Epidermal melanocyte (primary cell): ENCODE results near the gene CCDC61.

Source experiments
- DNase-seq: peaks from one replicate; pipeline ENCODE4 v3.0.0; 2011; ENCODE audit warnings: low spot score; ENCODE audit not compliant: insufficient read length

Gene CCDC61, protein sequence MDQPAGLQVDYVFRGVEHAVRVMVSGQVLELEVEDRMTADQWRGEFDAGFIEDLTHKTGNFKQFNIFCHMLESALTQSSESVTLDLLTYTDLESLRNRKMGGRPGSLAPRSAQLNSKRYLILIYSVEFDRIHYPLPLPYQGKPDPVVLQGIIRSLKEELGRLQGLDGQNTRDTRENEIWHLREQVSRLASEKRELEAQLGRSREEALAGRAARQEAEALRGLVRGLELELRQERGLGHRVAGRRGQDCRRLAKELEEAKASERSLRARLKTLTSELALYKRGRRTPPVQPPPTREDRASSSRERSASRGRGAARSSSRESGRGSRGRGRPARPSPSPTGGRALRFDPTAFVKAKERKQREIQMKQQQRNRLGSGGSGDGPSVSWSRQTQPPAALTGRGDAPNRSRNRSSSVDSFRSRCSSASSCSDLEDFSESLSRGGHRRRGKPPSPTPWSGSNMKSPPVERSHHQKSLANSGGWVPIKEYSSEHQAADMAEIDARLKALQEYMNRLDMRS

DNA sequence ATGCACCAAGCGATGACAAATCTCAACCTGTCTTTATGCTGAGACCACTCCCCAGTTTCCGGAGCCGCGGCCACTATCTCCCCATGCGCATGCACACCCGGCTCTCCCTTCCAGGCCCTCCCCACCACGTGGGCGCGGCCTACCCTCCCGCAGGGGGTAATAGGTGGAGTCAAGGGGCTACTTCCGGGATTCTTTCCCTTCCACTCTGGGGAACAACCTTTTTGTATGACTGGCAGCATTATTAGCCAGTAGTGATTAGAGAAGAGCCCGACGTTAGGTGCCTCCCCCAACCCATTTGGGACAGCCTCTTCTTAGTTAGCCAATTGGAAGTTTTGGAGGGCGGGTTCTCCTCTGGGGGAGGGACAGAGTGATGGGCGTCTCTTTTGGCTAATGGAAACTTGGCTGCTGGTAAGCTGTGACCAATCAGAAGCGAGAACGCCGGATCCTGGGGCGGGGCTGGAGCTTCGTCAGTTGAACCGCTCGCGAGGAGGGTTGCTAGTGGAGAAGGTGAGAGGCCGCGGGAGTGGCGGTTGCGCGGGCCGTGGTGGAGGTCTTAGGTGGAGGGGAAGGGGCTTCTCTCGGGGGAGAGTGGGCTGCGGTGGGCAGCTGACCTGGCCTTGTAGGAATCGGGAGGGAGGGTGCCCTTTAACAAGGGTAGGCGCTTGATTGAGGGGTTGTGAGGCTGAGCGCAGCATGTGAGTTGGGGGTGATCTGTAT is at the start of gene CCDC61:
CCDC61 (plus strand) TSS at position 470 of the 717 bp plus-strand sequence. CDS start 7,552 bp downstream, outside the sequence.
- peak; percentile 96 for DNase-seq

DNA sequence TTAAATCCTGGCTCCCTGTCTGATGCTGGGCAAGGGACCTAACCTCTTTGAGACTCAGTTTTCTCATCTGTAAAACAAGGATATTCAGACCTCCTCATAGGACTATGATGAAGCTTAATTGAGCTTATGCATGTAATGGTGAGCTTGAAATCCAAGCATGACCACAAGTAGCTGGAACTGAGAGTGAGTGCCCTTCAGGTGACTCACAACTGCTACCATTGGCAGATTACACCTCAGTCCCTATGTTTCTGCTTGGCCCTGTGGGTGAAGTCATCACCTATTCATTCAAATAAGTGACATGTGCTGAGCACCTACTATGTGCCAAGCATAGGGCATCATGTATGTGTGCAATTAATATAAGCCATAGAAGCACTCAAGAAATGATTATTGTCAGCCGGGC is 47.3 kb upstream of the CCDC61 start:
- no peak for DNase-seq

DNA sequence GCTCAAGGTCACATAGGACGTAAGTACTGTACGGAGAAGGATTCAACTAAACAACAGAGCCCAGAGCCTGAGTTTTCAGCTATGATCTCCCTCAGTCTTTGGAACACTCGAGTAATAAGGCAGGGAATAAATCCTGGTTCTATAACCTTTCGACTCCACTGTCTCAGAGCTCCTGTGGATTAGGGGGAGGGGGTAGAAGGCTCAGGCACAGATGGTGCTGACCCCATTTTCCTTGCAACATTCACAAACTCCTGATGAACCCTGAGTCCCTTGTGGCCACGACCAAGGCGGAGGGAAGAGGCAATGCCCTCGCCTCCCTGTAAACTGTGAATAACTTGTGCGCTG is 43.0 kb upstream of the CCDC61 start:
- no peak for DNase-seq

DNA sequence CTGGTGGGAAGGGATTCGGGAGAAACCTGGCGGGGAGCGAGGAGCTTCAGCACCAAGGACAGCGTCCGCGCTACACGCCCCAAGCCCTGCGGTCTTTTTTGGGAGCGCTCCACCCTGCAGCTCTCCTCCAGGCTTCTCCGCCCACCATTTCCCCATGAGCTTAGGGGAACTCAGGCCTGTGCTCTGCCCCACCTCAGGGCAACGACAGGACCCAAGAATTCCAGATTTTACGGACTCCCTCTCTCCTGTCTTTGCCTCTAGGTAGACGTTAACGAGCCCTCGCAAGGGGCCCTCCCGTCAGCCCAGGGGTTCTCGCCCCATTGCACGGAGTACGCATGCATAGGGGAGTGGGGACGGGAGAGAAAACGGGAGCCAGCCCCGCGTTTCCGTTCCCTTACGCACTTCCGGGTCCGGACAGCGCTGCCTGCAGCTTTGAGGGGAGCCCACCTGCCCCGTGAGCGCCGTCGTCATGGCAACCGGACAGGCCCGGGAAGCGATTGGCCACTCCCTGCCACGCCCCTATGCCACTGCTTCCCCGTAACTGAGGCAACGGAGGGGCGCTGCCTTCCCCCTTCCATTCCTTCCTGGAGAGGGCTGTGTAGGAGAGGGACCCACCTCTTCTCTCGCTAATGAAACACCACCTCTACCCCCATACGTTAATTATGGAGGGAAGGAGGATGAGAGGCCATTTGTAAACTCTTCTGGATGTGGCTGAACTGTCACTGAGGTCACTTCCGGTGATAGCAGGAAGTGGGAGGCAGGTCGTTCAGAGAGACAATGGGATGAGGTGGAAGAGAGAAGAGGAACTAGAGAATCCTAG is 42.4 kb upstream of the CCDC61 start:
- peak; percentile 55 for DNase-seq

DNA sequence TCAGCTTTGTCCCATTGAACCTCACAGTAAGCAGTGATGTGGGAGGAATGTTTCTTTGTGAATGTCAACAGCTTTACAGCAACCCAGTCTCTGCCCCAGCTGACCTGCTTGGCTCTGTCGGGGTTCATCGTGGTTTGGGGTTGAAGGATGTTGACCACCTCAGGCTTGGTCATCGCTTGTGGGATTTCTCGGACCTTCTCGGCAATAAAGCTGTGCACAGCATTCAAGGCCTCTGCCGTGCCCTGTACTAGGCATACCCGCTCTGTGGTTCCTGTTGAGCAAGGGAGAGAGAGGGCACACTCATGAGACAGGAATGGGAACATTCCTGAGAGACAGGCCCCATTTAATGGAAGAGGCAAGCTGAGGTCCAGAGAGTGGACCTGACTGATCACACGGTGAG is 41.6 kb upstream of the CCDC61 start:
- DNase-seq, result no peak

DNA sequence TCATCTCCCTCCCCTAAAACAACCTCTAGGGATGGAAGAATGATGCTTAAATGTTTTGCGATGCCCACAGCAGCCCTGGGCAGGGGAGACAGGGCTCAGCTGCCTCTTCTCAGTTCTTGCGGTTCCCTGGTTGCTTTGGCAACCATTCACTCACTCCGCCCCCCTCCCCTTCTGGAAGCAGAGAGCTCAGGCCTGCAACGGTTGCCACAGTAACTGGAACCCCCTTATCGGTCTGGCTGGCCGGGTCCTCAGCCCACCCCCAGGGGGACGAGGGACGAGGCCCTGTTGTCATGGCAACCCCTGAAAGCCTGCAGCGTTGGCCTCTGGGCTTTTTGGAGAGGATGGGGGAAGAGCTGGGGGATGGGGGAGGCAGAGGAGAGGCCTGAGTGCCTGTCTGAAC is 41.1 kb upstream of the CCDC61 start:
- no peak for DNase-seq

DNA sequence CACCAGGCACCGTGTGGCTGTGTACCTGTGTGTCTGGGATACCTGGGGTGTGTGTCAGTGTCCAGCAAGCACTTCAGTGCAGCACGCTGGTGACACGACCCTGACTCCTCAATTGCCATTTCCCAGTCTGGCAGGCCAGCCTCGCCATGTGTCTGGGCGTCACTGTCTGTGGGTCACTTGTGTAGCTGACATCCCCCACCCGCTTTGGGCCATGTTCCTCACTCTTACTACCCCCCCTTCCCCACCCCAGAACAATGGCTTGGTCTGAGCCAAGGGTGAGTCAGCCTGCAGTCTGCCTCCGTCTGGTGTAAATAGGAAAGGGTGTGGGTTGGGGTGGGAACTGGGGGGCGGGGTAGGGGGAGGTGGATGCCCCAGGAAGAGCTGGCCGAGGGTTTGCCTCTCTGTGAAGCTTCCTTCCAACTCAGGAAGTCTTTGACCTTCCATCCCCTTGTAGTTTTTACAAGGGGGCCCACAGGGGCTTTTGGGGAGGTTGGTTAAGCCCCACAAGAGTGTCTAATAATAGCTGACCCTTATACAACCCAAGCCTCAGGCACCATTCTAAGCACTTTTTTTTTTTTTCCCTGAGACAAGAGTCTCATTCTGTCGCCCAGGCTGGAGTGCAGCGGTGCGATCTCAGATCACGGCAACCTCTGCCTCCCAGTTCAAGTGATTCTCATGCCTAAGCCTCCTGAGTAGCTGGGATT is 39.2 kb upstream of the CCDC61 start:
- no peak for DNase-seq

DNA sequence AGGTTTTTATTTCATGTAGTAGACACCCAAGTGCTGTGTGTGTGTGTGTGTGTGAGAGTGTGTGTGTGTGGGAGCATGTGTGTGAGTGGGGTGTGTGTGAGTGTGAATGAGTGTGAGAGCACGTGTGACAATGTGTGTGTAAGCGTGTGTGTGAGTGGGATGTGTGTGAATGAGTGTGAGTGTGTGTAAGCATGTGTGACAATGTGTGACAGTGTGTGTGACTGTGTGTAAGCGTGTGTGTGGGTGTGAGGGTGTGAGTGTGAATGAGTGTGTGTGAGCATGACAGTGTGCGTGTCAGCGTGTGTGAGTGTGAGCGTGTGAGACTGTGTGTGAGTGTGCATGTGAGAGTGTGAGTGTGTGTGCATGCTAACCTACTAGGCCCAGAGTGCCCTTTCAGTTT is 36.9 kb upstream of the CCDC61 start:
- no peak for DNase-seq

DNA sequence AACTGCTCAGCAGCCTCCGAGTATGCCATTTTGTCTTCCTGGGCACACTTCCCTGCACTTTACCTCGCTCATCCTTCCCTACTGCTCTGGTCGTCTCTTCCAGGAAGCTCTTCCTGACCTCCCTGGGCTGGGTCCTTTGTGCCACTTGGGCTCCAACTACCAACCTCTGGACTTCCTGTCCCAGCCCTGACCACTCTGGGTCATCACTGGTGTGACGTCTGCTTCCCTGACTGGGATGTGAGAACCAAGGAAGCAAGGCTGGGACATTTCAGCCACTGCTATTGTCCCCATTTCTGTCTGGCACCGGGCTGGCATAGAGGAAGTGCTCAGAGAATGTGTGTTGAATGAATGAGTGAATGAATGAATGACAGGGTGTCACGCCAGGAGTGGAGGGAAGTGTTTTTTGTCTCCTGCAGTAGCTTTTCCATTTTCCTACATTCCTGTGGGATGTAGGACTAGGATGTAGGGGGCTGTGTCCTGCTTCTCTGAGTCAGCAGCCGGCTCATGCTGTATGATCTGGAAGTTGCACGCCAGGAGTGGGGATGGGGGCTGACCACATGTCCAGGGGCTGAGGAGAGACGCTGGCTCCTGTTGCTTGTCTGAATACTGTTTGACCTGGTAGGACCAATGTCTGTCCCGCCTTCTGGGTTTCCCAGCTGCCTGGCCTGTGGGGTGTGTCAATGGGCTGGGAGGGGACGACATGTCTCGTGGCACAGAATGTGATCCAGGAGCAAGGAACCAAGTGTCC is 36.3 kb upstream of the CCDC61 start:
- DNase-seq, result no peak

DNA sequence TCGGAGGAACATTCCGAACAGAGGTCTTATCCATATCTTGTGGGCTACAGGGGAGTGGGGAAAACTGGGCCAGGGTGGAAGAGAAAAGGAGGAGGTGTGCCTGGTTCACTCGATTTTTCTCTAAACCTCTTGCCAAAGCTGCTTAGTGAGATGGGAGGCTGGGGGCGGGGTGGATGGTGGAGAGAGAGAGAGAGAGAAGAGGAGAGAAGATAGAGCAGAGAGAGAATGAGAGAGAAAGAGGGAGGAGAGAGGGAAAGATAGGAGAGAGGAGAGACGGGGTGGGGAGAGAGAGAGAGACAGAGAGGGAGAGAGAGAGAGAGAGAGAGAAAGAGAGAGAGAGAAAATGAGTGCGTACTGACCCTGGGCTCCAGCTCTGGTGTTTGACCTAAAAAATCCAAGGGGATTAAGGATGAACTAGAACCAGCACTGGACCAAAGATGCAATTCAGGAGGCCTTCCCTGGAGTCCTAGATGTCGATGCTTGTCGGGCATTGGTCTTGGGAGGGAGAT is 35.7 kb upstream of the CCDC61 start:
- DNase-seq, result no peak

DNA sequence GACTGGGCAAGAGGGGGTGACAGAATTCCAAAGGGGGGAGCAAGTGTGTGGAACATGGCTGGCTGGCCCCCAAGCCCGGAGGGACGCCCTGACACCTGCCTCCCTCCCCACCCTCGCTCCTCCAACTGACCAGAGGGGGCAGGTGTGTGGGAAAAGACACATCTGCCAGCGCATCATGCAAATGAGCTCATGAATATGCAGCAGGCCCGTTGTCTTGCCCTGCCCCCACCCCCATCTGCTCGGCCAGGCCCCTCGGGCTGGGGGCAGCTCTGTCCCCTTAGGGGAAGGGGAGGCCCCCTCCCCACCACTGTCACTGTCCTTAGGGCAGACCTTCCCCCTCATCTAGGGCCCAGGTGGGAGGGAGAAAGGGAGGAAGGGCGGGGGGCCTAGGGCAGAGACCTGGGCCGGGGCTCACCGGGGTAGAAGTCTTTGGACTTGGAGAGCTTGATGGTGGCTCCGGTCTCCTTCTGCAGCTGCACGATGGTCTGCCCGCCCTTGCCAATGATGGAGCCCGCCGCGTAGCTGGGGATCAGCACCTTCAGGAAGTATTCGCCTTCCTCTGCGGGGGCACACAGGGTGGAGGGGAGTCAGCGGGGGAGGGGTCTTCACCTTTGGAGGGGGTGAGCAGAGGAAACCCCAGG is 34.6 kb upstream of the CCDC61 start:
- DNase-seq, result no peak

DNA sequence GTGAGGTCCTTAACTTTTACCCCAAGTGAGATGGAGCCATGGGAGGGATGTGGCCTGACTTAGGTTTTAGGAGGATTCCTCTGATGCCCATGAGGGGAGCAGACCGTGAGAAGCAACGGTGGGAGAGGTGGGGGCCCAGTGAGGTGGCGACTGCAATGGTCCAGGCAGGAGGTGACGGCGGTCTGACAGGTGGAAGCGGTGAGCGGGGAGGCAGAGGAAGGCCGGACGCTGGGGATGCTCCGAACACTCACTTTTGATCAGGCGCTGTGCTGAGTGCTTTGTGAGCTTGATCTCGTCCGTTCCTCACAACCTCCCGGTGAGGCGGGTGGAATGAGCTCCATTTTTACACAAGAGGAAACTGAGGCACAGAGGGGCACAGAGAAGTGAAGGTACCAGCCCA is 33.2 kb upstream of the CCDC61 start:
- DNase-seq, result no peak

DNA sequence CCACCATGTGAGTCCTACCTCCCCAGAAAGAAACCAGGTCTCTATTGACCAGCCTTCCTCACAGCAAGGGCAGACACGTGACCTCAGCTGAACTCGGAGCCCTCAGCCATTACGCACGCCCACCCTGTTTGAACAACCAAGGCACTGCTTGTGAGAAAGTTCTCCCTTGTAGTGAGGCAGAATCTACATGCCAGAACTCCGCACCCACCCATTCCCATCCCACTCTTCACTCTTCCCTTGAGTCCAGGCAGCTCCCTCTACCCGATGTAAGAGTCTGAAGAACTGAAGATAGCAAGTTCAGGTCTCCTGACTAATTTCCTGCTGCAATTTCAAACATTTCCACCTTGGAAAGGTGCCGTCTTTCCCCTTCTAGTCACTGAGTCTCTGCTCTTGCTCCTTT is 28.0 kb upstream of the CCDC61 start:
- DNase-seq, result no peak

DNA sequence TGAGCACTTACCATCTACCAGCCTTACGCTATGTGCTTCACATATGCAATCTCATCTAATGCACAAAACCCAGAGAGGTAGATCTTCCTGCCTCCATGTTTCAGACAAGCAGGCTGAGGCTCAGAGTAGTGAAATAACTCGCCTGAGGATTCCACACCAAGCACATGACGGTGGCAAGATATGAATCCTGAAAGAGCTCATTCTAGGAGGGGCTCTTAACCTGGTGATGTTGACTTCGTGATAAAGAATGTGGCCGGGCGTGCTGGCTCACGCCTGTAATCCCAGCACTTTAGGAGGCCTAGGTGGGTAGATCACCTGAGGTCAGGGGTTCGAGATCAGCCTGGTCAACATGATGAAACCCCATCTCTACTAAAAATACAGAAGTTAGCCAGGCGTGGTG is 26.6 kb upstream of the CCDC61 start:
- DNase-seq, result no peak

DNA sequence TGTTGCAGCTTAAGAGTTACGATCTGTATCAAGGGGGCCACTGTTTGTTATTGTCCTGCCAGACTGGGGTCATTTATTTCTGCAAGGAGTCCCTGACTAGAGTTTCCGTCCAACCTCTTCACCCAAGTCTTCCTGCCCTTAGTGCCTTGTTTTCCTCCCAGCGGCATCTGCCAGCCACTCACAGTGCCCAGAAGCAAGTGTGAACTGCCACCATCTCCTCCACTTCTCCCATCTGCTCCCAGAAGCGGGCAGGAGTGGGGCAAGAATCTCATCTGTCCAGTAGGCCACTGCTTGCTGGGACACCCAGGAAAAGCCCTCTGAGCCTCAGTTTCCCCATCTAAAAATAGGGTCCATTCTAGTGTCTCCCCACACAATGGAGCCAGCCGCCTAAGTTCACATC is 25.6 kb upstream of the CCDC61 start:
- DNase-seq, result no peak

DNA sequence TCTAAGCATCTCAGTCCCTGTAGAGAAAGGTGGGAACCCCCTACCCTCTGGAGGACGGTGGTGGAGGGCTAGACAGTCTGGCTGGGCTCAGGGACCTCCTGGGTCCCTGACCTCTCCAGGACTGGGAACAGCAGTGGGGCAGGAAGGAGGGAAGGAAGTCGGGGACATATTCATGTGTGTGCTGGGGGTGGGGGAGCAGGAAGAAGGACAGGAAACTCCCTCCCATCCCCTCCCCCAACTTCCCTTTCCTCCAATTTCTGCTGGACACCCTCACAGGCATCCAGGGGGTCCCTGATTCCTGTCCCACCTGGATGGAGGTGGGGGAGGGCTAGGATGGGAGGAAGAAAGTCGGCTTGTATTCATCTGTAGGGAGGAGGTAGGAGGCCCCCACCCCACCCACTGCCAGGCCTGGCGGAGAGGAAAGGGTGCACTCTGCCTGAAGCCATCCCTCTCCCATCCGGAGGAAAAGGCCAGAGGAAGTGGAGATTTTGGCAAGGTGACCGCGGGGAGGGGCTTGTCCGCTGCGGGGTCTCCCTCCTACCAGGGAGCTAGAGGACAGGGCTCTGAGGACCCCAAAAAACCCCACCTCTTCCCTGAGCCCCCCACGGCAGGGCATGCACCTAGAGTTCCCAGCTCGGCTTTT is 23.9 kb upstream of the CCDC61 start:
- DNase-seq, result no peak

DNA sequence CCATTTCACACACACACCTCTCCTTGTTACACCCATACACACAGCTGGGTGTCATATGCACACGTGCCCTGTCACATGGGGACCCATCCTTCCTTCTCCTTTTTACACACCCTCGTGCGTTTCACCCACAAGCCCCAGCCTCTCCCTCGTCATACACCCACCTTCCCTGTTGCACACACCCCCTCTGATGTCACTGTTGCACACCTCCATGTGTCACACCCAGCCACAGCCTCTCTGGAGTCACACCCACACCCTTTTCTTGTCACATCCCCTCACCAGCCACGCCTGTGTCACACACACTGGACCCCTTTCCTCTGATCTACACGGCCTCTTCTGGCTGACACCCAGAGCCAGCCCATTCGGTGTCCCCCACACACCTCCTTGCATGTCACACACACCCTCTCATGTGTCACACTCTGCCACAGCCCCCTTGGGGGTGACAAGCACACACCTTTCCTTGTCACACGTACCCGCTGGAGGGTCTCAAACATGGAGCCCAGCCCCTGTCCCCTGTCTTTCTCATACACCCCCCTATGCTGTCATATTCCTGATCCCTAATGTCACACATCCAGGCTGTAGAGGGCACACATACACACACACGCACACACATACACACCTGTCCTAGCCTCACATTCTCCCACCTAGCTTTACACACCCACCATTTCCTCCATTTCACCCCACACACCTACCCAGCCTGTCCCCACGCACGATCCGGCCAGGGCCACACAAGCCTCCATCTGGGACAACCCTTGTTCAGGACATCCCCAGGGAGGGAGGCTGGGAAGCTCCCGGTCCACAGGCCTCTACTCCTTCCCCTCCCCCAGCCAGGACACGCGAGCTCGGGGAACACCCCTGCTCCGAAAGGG is 23.0 kb upstream of the CCDC61 start:
- no peak for DNase-seq

DNA sequence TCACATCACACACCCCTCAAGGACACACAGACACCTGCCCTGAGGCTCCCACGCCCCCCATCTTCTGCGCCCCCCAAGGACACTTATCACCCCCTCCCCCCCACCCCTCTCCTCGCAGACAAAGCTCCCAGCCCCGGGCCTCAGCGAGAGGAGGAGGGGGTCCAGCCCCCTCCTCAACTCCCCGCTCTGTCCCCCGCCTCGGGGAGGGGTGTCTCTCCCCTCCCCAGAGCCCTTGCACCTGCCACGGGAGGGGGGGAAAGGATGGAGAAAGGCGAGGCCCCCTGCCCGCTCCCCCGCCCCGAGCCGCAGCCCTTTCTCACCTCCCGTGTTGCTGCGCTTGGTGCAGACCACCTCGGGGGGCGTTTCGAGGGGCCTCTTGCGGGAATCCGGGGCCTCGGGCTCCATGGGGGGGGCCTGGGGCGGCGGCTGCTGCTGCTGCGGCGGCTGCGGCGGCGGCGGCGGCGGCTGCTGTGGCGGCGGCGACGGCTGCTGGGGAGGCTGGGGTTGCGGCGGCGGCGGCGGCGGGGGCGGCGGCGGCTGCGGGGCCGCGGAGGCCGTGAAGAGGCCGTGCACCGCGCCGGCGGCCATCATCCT is 22.2 kb upstream of the CCDC61 start:
- no peak for DNase-seq
